Vagina (tissue), 2 donors: ENCODE measurements around the gene JUN.

ENCODE experiments used
- POLR2A ChIP-seq, 2 donors: fragments of 450-650 bp; IDR thresholded peaks; one replicate each; pipeline ENCODE4 v1.6.1; 2017; ENCODE audit warnings: antibody characterized with exemption in 2 of 2, mild to moderate bottlenecking in 2 of 2, moderate library complexity in 2 of 2
- POLR2AphosphoS5 ChIP-seq, 2 donors: sonication (generic); formaldehyde crosslinking; IDR thresholded peaks; one replicate each; pipeline ENCODE4 v1.9.0; 2017; ENCODE audit warnings: antibody characterized with exemption in 2 of 2, mild to moderate bottlenecking in 2 of 2, low read depth in 1 of 2; ENCODE audit not compliant: insufficient read depth in 1 of 2
- TF ChIP-seq, protein P1 (sequence below), 3 experiments: fragments of 450-650 bp in 2 of 3; fragments of 200-600 bp in 1 of 3; sonication (generic) in 1 of 3; IDR thresholded peaks; one replicate each; pipeline ENCODE4 v1.5.1; 2017 to 2019; ENCODE audit warnings: antibody characterized with exemption in 3 of 3, mild to moderate bottlenecking in 2 of 3, moderate library complexity in 2 of 3

DNA sequence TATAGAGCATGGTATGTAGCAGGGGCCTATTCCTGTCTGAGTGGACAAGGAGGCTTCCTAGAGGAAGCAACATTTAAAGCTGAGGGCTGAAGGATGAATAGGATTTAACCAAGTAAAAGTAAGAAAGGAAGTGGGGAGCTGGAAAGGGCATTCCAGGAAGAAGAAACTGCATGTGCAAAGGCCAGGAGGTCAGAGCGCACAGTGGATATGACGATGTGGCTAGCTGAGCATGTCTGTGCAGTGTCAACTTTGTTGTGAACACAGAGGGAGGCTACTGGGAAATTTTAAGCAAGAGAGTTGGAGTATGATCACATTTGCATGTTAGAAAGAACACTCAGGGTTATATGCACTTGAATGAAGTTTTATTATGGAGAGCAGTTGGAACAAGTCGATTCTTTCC, 28.6 kb upstream of the JUN start:
- TF ChIP-seq POLR2A (IDR thresholded peaks at IDR 0.05), result no peak
- TF ChIP-seq, protein P1, sequence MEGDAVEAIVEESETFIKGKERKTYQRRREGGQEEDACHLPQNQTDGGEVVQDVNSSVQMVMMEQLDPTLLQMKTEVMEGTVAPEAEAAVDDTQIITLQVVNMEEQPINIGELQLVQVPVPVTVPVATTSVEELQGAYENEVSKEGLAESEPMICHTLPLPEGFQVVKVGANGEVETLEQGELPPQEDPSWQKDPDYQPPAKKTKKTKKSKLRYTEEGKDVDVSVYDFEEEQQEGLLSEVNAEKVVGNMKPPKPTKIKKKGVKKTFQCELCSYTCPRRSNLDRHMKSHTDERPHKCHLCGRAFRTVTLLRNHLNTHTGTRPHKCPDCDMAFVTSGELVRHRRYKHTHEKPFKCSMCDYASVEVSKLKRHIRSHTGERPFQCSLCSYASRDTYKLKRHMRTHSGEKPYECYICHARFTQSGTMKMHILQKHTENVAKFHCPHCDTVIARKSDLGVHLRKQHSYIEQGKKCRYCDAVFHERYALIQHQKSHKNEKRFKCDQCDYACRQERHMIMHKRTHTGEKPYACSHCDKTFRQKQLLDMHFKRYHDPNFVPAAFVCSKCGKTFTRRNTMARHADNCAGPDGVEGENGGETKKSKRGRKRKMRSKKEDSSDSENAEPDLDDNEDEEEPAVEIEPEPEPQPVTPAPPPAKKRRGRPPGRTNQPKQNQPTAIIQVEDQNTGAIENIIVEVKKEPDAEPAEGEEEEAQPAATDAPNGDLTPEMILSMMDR (IDR thresholded peaks at IDR 0.05), result no peak
- no peak for TF ChIP-seq POLR2AphosphoS5 (IDR thresholded peaks at IDR 0.05; ENCODE audit: insufficient read depth in 1 of 2, low read depth in 1 of 2)
